Measurements from ENCODE around the gene GATA5. TPM values are rescaled to one million over a fixed set of nuclear protein-coding genes. Genes with fewer than 3 reads are reported as not detected.

Gene GATA5
- total and polyA plus RNA-seq, 8 donors: 3.1 to 16.4 (median 9.3) TPM; not detected in 1

- Histone ChIP-seq H3K27me3 (peaks cover 0 to 46% (median 0%) of the 10 kb centered on the region in 3 donors), H3K27ac (no peak overlapping the region), H3K9me3 (no peaks in the 10 kb centered on the region), H3K36me3 (no peaks in the 10 kb centered on the region), H3K4me3 (no peak overlapping the region), H3K4me1 (peaks cover 0 to 23% (median 11%) of the 10 kb centered on the region in 4 donors)
- DNase-seq: no peak
- no peak for TF ChIP-seq POLR2A (IDR thresholded peaks at IDR 0.05)
- no peak for TF ChIP-seq EP300 (IDR thresholded peaks at IDR 0.05)
- no peak for TF ChIP-seq POLR2AphosphoS5 (IDR thresholded peaks at IDR 0.05)
- TF ChIP-seq CTCF (IDR thresholded peaks at IDR 0.05): no peak
- 86 to 94% (median 88%) methylated on average over 6 of the region's 6 CpGs for WGBS, 5 donors
- intact Hi-C loops (cut with DNase I; ENCODE audit: low total_unique reads): no loop called here
These were observed 54.1 kb downstream of the GATA5 start for GRCh38 chr20:62421716-62421990.

GRCh38 chr20:62420846-62421715, 54.7 kb downstream of the GATA5 start:
- H3K9me3 ChIP-seq: no peaks in the 10 kb centered on the region
- WGBS, 5 donors: 89 to 93% (median 90%) methylated on average over 5 to 24 of the region's 24 CpGs
- peaks cover 0 to 52% (median 0%) of the 10 kb centered on the region in 3 donors for H3K27me3 ChIP-seq
- no peaks in the 10 kb centered on the region for H3K36me3 ChIP-seq
- H3K27ac ChIP-seq: no peak overlapping the region
- H3K4me1 ChIP-seq: peaks cover 0 to 18% (median 5%) of the 10 kb centered on the region in 4 donors
- H3K4me3 ChIP-seq: no peak overlapping the region
- TF ChIP-seq POLR2AphosphoS5 (IDR thresholded peaks at IDR 0.05) (no peak), EP300 (IDR thresholded peaks at IDR 0.05) (no peak), POLR2A (IDR thresholded peaks at IDR 0.05) (no peak), CTCF (IDR thresholded peaks at IDR 0.05) (no peak)
- no peak for DNase-seq
- intact Hi-C loops (cut with DNase I; ENCODE audit: low total_unique reads): no loop called here

- H3K4me1 ChIP-seq: peaks cover 0 to 16% (median 4%) of the 10 kb centered on the region in 4 donors
- H3K36me3 ChIP-seq: no peaks in the 10 kb centered on the region
- WGBS, 5 donors: 70 to 82% (median 71%) methylated on average over 4 to 9 of the region's 9 CpGs
- H3K9me3 ChIP-seq: no peaks in the 10 kb centered on the region
- peaks cover 0 to 56% (median 0%) of the 10 kb centered on the region in 3 donors for H3K27me3 ChIP-seq
- no peak for TF ChIP-seq POLR2AphosphoS5 (IDR thresholded peaks at IDR 0.05)
- no peak for TF ChIP-seq EP300 (IDR thresholded peaks at IDR 0.05)
- no peak for TF ChIP-seq POLR2A (IDR thresholded peaks at IDR 0.05)
- TF ChIP-seq CTCF (IDR thresholded peaks at IDR 0.05): no peak
- intact Hi-C loops (cut with DNase I; ENCODE audit: low total_unique reads): no loop called here
- no peak overlapping the region for H3K4me3 ChIP-seq
- no peak for DNase-seq
- H3K27ac ChIP-seq: no peak overlapping the region
These were observed 56.0 kb downstream of the GATA5 start for GRCh38 chr20:62419759-62420158.

GRCh38 chr20:62418709-62419487, 56.9 kb downstream of the GATA5 start:
- no peak for DNase-seq
- Histone ChIP-seq H3K4me3 (no peak overlapping the region), H3K27ac (no peak overlapping the region), H3K36me3 (no peaks in the 10 kb centered on the region), H3K27me3 (peaks cover 0 to 48% (median 0%) of the 10 kb centered on the region in 3 donors), H3K4me1 (peaks cover 0 to 16% (median 4%) of the 10 kb centered on the region in 4 donors), H3K9me3 (no peaks in the 10 kb centered on the region)
- TF ChIP-seq EP300 (IDR thresholded peaks at IDR 0.05) (no peak), CTCF (IDR thresholded peaks at IDR 0.05) (no peak), POLR2A (IDR thresholded peaks at IDR 0.05) (no peak), POLR2AphosphoS5 (IDR thresholded peaks at IDR 0.05) (no peak)
- 73 to 82% (median 75%) methylated on average over 15 to 19 of the region's 19 CpGs for WGBS, 5 donors
- intact Hi-C loops (cut with DNase I; ENCODE audit: low total_unique reads): no loop called here

Measured in stomach (tissue), 9 donors.